ENCODE measurements around the gene DGAT2. TPM values are rescaled to one million over a fixed set of nuclear protein-coding genes. Genes with fewer than 3 reads are reported as not detected.

The DGAT2 gene
- total and polyA plus RNA-seq, 5 donors = 5.7 to 23.4 (median 12.2) TPM

GRCh38 chr11:75802913-75803820, 34.6 kb downstream of the DGAT2 start:
- ATAC-seq = peak; percentile 82 to 86
- intact Hi-C loops (cut with DNase I) = loop anchor here (2.0 to 10.0 kb wide), 5 partner anchors 64 to 514 kb away; no protein-coding TSS in a partner anchor
- Histone ChIP-seq H3K27me3 (ENCODE audit: control insufficient read depth, insufficient read depth) (no peaks in the 10 kb centered on the region), H3K4me3 (ENCODE audit: low read length) (no peak overlapping the region), H3K9me3 (ENCODE audit: control insufficient read depth, low read length) (no peaks in the 10 kb centered on the region), H3K27ac (ENCODE audit: low read length) (no peak overlapping the region), H3K4me1 (ENCODE audit: control insufficient read depth, insufficient read depth, low read length) (no peaks in the 10 kb centered on the region)
- whole genome bisulfite sequencing = 40% methylated on average over 10 of the region's 10 CpGs
- DNase-seq = peak; percentile 69 to 83 (median 72)

DNA sequence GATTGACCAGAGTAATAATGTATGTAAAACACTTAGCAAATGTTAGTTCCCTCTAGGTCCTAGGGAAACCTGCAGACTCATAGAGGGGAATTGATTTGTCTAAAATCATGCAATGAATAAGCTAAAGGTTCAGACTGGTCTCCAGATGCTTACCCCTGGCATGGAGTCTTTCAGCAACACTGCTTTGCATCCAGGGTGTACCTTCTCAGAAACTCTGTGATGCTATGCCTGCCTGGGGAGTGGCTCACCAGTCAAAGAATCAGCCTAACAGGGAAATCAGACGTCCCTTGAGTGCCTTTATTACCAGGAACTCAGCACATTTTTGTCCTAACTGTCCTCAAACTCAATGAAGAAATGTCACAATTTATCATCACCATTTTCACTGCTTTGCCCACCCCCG, 40.5 kb downstream of the DGAT2 start:
- Histone ChIP-seq H3K4me3 (ENCODE audit: low read length) (no peak overlapping the region), H3K27ac (ENCODE audit: low read length) (no peak overlapping the region), H3K27me3 (ENCODE audit: control insufficient read depth, insufficient read depth) (no peaks in the 10 kb centered on the region), H3K9me3 (ENCODE audit: control insufficient read depth, low read length) (no peaks in the 10 kb centered on the region), H3K4me1 (ENCODE audit: control insufficient read depth, insufficient read depth, low read length) (no peaks in the 10 kb centered on the region)
- 69% methylated on average over 2 of the region's 2 CpGs for WGBS
- ATAC-seq (no peak), DNase-seq (no peak)
- intact Hi-C loops (cut with DNase I) = loop anchor here in 1 of 4 donors (10.0 kb wide), 1 partner anchor 346 kb away; no protein-coding TSS in a partner anchor

GRCh38 chr11:75809991-75810390, 41.4 kb downstream of the DGAT2 start:
- 80% methylated on average over 2 of the region's 2 CpGs for WGBS
- H3K9me3 ChIP-seq (ENCODE audit: control insufficient read depth, low read length) = no peaks in the 10 kb centered on the region
- no peaks in the 10 kb centered on the region for H3K4me1 ChIP-seq (ENCODE audit: control insufficient read depth, insufficient read depth, low read length)
- H3K27me3 ChIP-seq (ENCODE audit: control insufficient read depth, insufficient read depth) = no peaks in the 10 kb centered on the region
- DNase-seq (no peak), ATAC-seq (no peak)
- H3K27ac ChIP-seq (ENCODE audit: low read length) = no peak overlapping the region
- intact Hi-C loops (cut with DNase I) = loop anchor here in 1 of 4 donors (10.0 kb wide), 1 partner anchor 345 kb away; no protein-coding TSS in a partner anchor
- no peak overlapping the region for H3K4me3 ChIP-seq (ENCODE audit: low read length)

DNA sequence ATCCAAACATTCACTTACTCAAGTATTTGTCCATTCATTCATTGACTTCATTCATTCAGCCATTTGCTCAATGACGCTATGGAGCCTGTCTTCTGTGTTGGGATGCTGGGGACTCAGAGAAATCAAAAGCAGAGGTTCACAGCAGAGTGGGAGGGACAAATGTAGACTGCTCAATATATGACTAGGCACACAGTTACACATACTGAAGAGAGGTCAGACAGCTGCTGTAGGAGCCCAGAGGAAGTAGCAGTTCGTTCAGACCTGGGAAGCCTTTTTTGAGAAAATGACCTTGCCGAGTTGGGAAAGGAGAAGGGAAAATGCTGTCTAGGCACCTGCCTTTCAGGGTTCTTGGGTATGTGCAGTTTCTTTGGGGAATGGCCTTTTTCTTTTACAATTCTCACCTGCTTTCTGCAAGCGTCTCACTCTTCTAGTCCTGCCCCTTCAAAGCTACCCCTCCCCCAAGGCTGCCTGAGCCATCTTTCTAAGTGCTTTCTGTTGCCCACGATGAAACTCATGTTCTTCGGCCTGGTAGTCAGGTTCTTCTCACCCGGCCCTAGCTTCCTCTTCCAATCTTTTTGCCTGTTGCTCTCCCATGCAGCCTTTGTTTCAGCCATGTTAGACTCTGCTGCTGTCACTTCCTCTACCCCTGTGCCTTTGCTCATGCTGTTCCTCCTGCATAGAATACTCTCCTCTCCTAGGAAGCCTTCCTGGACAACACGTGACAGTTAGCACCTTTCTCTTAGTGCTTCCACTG, 42.2 kb downstream of the DGAT2 start:
- Histone ChIP-seq H3K4me1 (ENCODE audit: control insufficient read depth, insufficient read depth, low read length) (no peaks in the 10 kb centered on the region), H3K27ac (ENCODE audit: low read length) (no peak overlapping the region), H3K4me3 (ENCODE audit: low read length) (no peak overlapping the region), H3K27me3 (ENCODE audit: control insufficient read depth, insufficient read depth) (no peaks in the 10 kb centered on the region), H3K9me3 (ENCODE audit: control insufficient read depth, low read length) (no peaks in the 10 kb centered on the region)
- intact Hi-C loops (cut with DNase I) = no loop called here
- no peak for ATAC-seq
- WGBS = 79% methylated on average over 8 of the region's 8 CpGs
- DNase-seq = no peak

- no peaks in the 10 kb centered on the region for H3K27me3 ChIP-seq (ENCODE audit: control insufficient read depth, insufficient read depth)
- no peak for DNase-seq
- H3K4me1 ChIP-seq (ENCODE audit: control insufficient read depth, insufficient read depth, low read length) = peaks cover 3% of the 10 kb centered on the region
- ATAC-seq = no peak
- WGBS = 76% methylated on average over 2 of the region's 2 CpGs
- H3K9me3 ChIP-seq (ENCODE audit: control insufficient read depth, low read length) = no peaks in the 10 kb centered on the region
- no peak overlapping the region for H3K4me3 ChIP-seq (ENCODE audit: low read length)
- H3K27ac ChIP-seq (ENCODE audit: low read length) = no peak overlapping the region
- intact Hi-C loops (cut with DNase I) = no loop called here
Measured at GRCh38 chr11:75811485-75811884, 42.9 kb downstream of the DGAT2 start.

- H3K27ac ChIP-seq (ENCODE audit: low read length) = peak overlapping the region; percentile 14
- 82% methylated on average over 2 of the region's 2 CpGs for WGBS
- no peak for ATAC-seq
Measured at GRCh38 chr11:75812542-75813040, 44.0 kb downstream of the DGAT2 start.

DNA sequence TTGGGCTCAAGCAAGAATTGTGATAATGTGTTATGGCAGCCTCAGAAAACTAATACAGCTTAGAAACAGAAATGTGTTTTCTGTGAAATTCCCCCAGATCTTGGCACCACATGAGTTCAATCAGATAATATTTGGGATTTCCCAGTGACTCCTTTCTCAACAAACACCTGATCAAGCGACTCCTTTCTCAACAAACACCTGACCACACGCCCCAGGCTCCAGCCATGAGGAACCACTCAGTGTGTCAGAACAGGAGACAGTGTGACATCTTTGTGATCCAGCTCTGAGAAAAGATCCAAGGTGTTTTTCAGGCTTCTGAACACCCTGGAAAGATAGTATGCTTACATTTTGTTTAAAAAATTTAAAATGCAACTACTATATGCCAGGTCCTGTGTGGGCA, 44.5 kb downstream of the DGAT2 start:
- Histone ChIP-seq H3K4me3 (ENCODE audit: low read length) (no peak overlapping the region), H3K27ac (ENCODE audit: low read length) (peak overlapping the region; percentile 14), H3K27me3 (ENCODE audit: control insufficient read depth, insufficient read depth) (no peaks in the 10 kb centered on the region), H3K9me3 (ENCODE audit: control insufficient read depth, low read length) (no peaks in the 10 kb centered on the region), H3K4me1 (ENCODE audit: control insufficient read depth, insufficient read depth, low read length) (peaks cover 8% of the 10 kb centered on the region)
- intact Hi-C loops (cut with DNase I) = no loop called here
- ATAC-seq (no peak), DNase-seq (no peak)
- 67% methylated on average over 2 of the region's 2 CpGs for WGBS

More at GRCh38 chr11:75812542-75813040, 44.0 kb downstream of the DGAT2 start:
- Histone ChIP-seq H3K4me3 (ENCODE audit: low read length) (no peak overlapping the region), H3K4me1 (ENCODE audit: control insufficient read depth, insufficient read depth, low read length) (peaks cover 8% of the 10 kb centered on the region), H3K27me3 (ENCODE audit: control insufficient read depth, insufficient read depth) (no peaks in the 10 kb centered on the region), H3K9me3 (ENCODE audit: control insufficient read depth, low read length) (no peaks in the 10 kb centered on the region)
- intact Hi-C loops (cut with DNase I) = no loop called here
- DNase-seq = no peak

GRCh38 chr11:75813622-75814039, 45.1 kb downstream of the DGAT2 start:
- ATAC-seq = peak in 1 of 2 donors; percentile 26
- Histone ChIP-seq H3K27me3 (ENCODE audit: control insufficient read depth, insufficient read depth) (no peaks in the 10 kb centered on the region), H3K4me3 (ENCODE audit: low read length) (no peak overlapping the region), H3K4me1 (ENCODE audit: control insufficient read depth, insufficient read depth, low read length) (peaks cover 8% of the 10 kb centered on the region), H3K27ac (ENCODE audit: low read length) (peak overlapping the region; percentile 87), H3K9me3 (ENCODE audit: control insufficient read depth, low read length) (no peaks in the 10 kb centered on the region)
- no peak for DNase-seq
- 74% methylated on average over 1 of the region's 1 CpG for WGBS
- intact Hi-C loops (cut with DNase I) = no loop called here

GRCh38 chr11:75814363-75814676, 45.7 kb downstream of the DGAT2 start:
- intact Hi-C loops (cut with DNase I) = no loop called here
- Histone ChIP-seq H3K4me3 (ENCODE audit: low read length) (peak overlapping the region; percentile 67), H3K27ac (ENCODE audit: low read length) (peak overlapping the region; percentile 87), H3K27me3 (ENCODE audit: control insufficient read depth, insufficient read depth) (no peaks in the 10 kb centered on the region), H3K4me1 (ENCODE audit: control insufficient read depth, insufficient read depth, low read length) (peaks cover 8% of the 10 kb centered on the region), H3K9me3 (ENCODE audit: control insufficient read depth, low read length) (no peaks in the 10 kb centered on the region)
- DNase-seq (no peak), ATAC-seq (no peak)
- WGBS = under 1% methylated on average over 12 of the region's 12 CpGs

DNA sequence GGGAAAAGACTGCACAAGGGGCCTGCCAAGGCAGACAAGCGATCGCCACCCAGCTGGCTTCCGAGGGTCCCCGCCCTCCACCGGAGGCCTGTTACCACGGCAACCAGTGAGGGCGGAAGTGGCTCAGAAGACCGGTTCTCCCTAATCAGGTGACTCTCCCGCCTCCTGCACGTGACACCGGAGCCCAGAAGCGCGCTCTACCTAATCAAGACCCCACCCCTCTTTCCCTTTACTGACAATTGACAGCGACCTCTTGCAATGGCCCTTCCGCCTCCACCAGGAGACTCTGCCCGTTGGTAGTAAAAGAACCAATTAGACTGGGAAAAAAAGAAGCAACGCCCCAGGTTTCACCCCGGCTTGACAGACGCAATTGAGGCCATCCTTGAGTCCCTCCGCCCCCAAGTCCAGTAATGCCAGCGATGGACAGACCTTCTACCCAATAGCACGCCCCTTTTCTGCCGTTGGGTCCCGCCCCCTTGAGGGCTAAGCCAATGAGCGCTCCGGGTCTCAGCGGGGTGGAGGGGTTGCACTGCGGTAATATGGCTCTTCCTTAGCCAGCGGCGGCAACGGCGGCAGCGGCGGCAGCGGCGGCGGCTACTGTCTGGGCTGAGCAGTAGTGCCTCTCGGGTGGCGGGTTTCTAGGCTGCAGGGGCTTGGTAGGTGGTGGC, 46.2 kb downstream of the DGAT2 start, which contains the start of gene UVRAG:
Gene UVRAG (plus strand): TSS at position 534 of the 668 bp plus-strand sequence. CDS start 198 bp downstream, outside the sequence.
- H3K4me3 ChIP-seq (ENCODE audit: low read length) = peak within 1 kb of the TSS; percentile 67
- peak; percentile 97 to 98 for ATAC-seq
- H3K9me3 ChIP-seq (ENCODE audit: control insufficient read depth, low read length) = no peaks in the 10 kb centered on the region
- under 1% methylated on average over 39 of the region's 39 CpGs for WGBS
- intact Hi-C loops (cut with DNase I) = no loop called here
- DNase-seq = peak; percentile 98 to 99 (median 99)
- H3K27me3 ChIP-seq (ENCODE audit: control insufficient read depth, insufficient read depth) = no peaks in the 10 kb centered on the region
- peak within 1 kb of the TSS; percentile 93 for H3K27ac ChIP-seq (ENCODE audit: low read length)
- peaks cover 8% of the 10 kb centered on the region for H3K4me1 ChIP-seq (ENCODE audit: control insufficient read depth, insufficient read depth, low read length)
